ENCODE measurements around the gene NPTX2.

NPTX2 gene

GRCh38 chr7:98678215-98678614 is 61.1 kb downstream of the NPTX2 start:
- DNase-seq (ENCODE audit: low read depth) = no peak
- no peak overlapping the region for H3K4me3 ChIP-seq (ENCODE audit: low read depth, low read length)
- no peak for TF ChIP-seq CTCF (conservative IDR thresholded peaks at IDR 0.05; ENCODE audit: low read depth, low read length)
